Measurements from ENCODE around the gene OSBPL8. TPM values are rescaled to one million over a fixed set of nuclear protein-coding genes. Genes with fewer than 3 reads are reported as not detected.

The OSBPL8 gene
- total and polyA plus RNA-seq, 10 of the 15 experiments (the other 5 are each of a cell fraction or from before 2014, with no cell fraction given) = 10.4 to 58.0 (median 32.0) TPM

DNA sequence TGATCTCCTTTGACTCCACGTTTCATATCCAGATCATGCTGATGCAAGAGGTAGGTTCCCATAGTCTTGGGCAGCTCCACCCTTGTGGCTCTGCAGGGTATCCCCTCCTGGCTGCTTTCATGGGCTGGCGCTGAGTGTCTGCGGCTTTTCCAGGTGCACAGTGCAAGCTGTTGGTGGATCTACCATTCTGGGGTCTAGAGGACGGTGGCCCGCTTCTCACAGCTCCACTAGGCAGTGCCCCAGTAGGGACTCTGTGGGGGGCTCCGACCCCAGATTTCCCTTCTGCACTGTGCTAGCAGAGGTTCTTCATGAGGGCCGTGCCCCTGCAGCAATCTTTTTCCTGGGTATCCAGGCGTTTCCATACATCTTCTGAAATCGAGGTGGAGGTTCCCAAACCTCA, 199.3 kb downstream of the OSBPL8 start:
- H3K27me3 ChIP-seq (replicated peaks in 1 of 2; ENCODE audit: control insufficient read depth in 2 of 2, insufficient read depth in 2 of 2, low read length in 1 of 2) = no peaks in the 10 kb centered on the region
- no peak for TF ChIP-seq GATAD2B (conservative IDR thresholded peaks at IDR 0.05; ENCODE audit: low read depth)
- TF ChIP-seq EP300 (IDR thresholded peaks at IDR 0.05; ENCODE audit: borderline replicate concordance in 1 of 2, control insufficient read depth in 1 of 2, low read depth in 2 of 2, low read length in 2 of 2) = no peak
- TF ChIP-seq POU2F2 (IDR thresholded peaks at IDR 0.05; ENCODE audit: borderline replicate concordance, low read depth, low read length) = no peak
- no peak for TF ChIP-seq KLF5 (IDR thresholded peaks at IDR 0.05; ENCODE audit: partially characterized antibody)
- TF ChIP-seq KDM1A (IDR thresholded peaks at IDR 0.05; ENCODE audit: borderline replicate concordance) = no peak
- no peak for FAIRE-seq
- BruUV-seq (replicated peaks) = no TSS peak
- ChIA-PET POLR2A (no interaction called here), CTCF (no interaction called here), SMC1A (ENCODE audit: uncharacterized antibody, unreplicated experiment) (no interaction called here), RAD21 (ENCODE audit: unreplicated experiment) (no interaction called here)
- in situ Hi-C loops (cut with MboI) = no loop called here
- intact Hi-C loops (cut with micrococcal nuclease; ENCODE audit: unreplicated experiment) = no loop called here
- no peak overlapping the region for H2AFZ ChIP-seq (ENCODE audit: control insufficient read depth, low read depth, low read length)
- H3K9ac ChIP-seq (ENCODE audit: control insufficient read depth, insufficient read depth, low read length) = no peak overlapping the region
- no peaks in the 10 kb centered on the region for H3K9me3 ChIP-seq (replicated peaks; ENCODE audit: control insufficient read depth, insufficient read depth, low read length)
- no peaks in the 10 kb centered on the region for H3K4me1 ChIP-seq (ENCODE audit: control insufficient read depth, insufficient read depth, low read length)
- no peaks in the 10 kb centered on the region for H4K20me1 ChIP-seq (ENCODE audit: control insufficient read depth, insufficient read depth)
- no peak for ATAC-seq
- no peak overlapping the region for H3K27ac ChIP-seq (ENCODE audit: control insufficient read depth, insufficient read depth)
- peaks cover 0 to 5% of the 10 kb centered on the region in 2 experiments; a peak in 1 of 4 replicates for H3K36me3 ChIP-seq (ENCODE audit: control insufficient read depth in 2 of 2, insufficient read depth in 2 of 2, low read length in 1 of 2)
- H3K4me3 ChIP-seq = no peak overlapping the region
- no peak for DNase-seq (ENCODE audit: low read depth, low spot score)
- WGBS (ENCODE audit: insufficient coverage, insufficient replicate concordance, low lambda C conversion rate, missing lambda C conversion rate) = over 99% methylated on average over 9 of the region's 9 CpGs
- H3K79me2 ChIP-seq (ENCODE audit: control insufficient read depth, insufficient read depth, low read length) = no peaks in the 10 kb centered on the region
- H3K4me2 ChIP-seq (ENCODE audit: control insufficient read depth, insufficient read depth) = no peak overlapping the region

- CTCF ChIA-PET = interaction anchor here (0.8 to 1.3 kb wide), 2 partner anchors 10 to 19 kb away, joined by 3 to 4 read pairs; no protein-coding TSS in a partner anchor
- intact Hi-C loops (cut with micrococcal nuclease; ENCODE audit: unreplicated experiment) = no loop called here
- TF ChIP-seq, protein P1, sequence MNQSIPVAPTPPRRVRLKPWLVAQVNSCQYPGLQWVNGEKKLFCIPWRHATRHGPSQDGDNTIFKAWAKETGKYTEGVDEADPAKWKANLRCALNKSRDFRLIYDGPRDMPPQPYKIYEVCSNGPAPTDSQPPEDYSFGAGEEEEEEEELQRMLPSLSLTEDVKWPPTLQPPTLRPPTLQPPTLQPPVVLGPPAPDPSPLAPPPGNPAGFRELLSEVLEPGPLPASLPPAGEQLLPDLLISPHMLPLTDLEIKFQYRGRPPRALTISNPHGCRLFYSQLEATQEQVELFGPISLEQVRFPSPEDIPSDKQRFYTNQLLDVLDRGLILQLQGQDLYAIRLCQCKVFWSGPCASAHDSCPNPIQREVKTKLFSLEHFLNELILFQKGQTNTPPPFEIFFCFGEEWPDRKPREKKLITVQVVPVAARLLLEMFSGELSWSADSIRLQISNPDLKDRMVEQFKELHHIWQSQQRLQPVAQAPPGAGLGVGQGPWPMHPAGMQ (IDR thresholded peaks at IDR 0.05; ENCODE audit: borderline replicate concordance) = no peak
- TF ChIP-seq GABPA (IDR thresholded peaks at IDR 0.05; ENCODE audit: low read depth) = no peak
- TF ChIP-seq RCOR1 (conservative IDR thresholded peaks at IDR 0.05; ENCODE audit: low read depth, low read length) = no peak
- TF ChIP-seq TCF3 (IDR thresholded peaks at IDR 0.05; ENCODE audit: borderline replicate concordance, insufficient read depth, low read depth, low read length) = no peak
- TF ChIP-seq RAD21 (IDR thresholded peaks at IDR 0.05; ENCODE audit: insufficient read depth, low read depth, low read length) = no peak
- TF ChIP-seq, protein P2, sequence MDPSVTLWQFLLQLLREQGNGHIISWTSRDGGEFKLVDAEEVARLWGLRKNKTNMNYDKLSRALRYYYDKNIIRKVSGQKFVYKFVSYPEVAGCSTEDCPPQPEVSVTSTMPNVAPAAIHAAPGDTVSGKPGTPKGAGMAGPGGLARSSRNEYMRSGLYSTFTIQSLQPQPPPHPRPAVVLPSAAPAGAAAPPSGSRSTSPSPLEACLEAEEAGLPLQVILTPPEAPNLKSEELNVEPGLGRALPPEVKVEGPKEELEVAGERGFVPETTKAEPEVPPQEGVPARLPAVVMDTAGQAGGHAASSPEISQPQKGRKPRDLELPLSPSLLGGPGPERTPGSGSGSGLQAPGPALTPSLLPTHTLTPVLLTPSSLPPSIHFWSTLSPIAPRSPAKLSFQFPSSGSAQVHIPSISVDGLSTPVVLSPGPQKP (IDR thresholded peaks at IDR 0.05; ENCODE audit: low read depth, low read length) = no peak
- no peak for TF ChIP-seq MEF2B (IDR thresholded peaks at IDR 0.05; ENCODE audit: partially characterized antibody, poor library complexity, severe bottlenecking)
- no peak for TF ChIP-seq SRF (IDR thresholded peaks at IDR 0.05; ENCODE audit: low read depth in 2 of 2, low read length in 2 of 2)
- TF ChIP-seq ZNF622 (IDR thresholded peaks at IDR 0.05) = no peak
- no peak for TF ChIP-seq YBX1 (IDR thresholded peaks at IDR 0.05)
- TF ChIP-seq RELA (IDR thresholded peaks at IDR 0.05; ENCODE audit: borderline replicate concordance, partially characterized antibody) = no peak
Measured at GRCh38 chr12:76356071-76356470, 203.5 kb downstream of the OSBPL8 start.

More at GRCh38 chr12:76356071-76356470, 203.5 kb downstream of the OSBPL8 start:
- Histone ChIP-seq H3K36me3 (ENCODE audit: control insufficient read depth in 2 of 2, insufficient read depth in 2 of 2, low read length in 1 of 2) (peaks cover 0 to 5% of the 10 kb centered on the region in 2 experiments; a peak in 1 of 4 replicates), H4K20me1 (ENCODE audit: control insufficient read depth, insufficient read depth) (no peaks in the 10 kb centered on the region), H3K27ac (ENCODE audit: control insufficient read depth, insufficient read depth) (no peak overlapping the region), H3K9me3 (replicated peaks; ENCODE audit: control insufficient read depth, insufficient read depth, low read length) (no peaks in the 10 kb centered on the region), H3K9ac (ENCODE audit: control insufficient read depth, insufficient read depth, low read length) (no peak overlapping the region), H3K4me1 (ENCODE audit: control insufficient read depth, insufficient read depth, low read length) (no peaks in the 10 kb centered on the region), H3K79me2 (ENCODE audit: control insufficient read depth, insufficient read depth, low read length) (no peaks in the 10 kb centered on the region), H3K4me3 (no peak overlapping the region), H3K27me3 (replicated peaks in 1 of 2; ENCODE audit: control insufficient read depth in 2 of 2, insufficient read depth in 2 of 2, low read length in 1 of 2) (no peaks in the 10 kb centered on the region), H3K4me2 (ENCODE audit: control insufficient read depth, insufficient read depth) (no peak overlapping the region), H2AFZ (ENCODE audit: control insufficient read depth, low read depth, low read length) (no peak overlapping the region)
- WGBS (ENCODE audit: insufficient coverage, insufficient replicate concordance, low lambda C conversion rate, missing lambda C conversion rate) = 100% methylated on average over 1 of the region's 1 CpG
- no peak for ATAC-seq
- BruUV-seq (replicated peaks) = no TSS peak
- ChIA-PET POLR2A (no interaction called here), SMC1A (ENCODE audit: uncharacterized antibody, unreplicated experiment) (interaction anchor here (1.0 kb wide), 2 partner anchors 8 to 150 kb away, joined by 3 read pairs; partner anchors contain the start of gene BBS10), RAD21 (ENCODE audit: unreplicated experiment) (no interaction called here)
- in situ Hi-C loops (cut with MboI) = no loop called here
- no peak for FAIRE-seq
- DNase-seq (ENCODE audit: low read depth, low spot score) = no peak

Data from GM12878 (cell line).